Aortic smooth muscle cell (primary cell): ENCODE results near the gene ZNF345. TPM values are rescaled to one million over a fixed set of nuclear protein-coding genes. Genes with fewer than 3 reads are reported as not detected.

Experiments
- total RNA-seq: library from RNA; depleted of rRNA; stranded (reverse); fragments of >200 nt; gene quantifications from 2 replicates; pipeline ENCODE4 v1.2.3, GENCODE V29; 2014

ZNF345 gene
- total RNA-seq: 1.8 and 2.2 TPM in 2 replicates

GRCh38 chr19:36850559-36851442 is at the start of gene ZNF345:
Gene ZNF345, plus strand, starts transcription at chr19:36850876. Its CDS starts 25,955 bp downstream, at chr19:36876831.

DNA sequence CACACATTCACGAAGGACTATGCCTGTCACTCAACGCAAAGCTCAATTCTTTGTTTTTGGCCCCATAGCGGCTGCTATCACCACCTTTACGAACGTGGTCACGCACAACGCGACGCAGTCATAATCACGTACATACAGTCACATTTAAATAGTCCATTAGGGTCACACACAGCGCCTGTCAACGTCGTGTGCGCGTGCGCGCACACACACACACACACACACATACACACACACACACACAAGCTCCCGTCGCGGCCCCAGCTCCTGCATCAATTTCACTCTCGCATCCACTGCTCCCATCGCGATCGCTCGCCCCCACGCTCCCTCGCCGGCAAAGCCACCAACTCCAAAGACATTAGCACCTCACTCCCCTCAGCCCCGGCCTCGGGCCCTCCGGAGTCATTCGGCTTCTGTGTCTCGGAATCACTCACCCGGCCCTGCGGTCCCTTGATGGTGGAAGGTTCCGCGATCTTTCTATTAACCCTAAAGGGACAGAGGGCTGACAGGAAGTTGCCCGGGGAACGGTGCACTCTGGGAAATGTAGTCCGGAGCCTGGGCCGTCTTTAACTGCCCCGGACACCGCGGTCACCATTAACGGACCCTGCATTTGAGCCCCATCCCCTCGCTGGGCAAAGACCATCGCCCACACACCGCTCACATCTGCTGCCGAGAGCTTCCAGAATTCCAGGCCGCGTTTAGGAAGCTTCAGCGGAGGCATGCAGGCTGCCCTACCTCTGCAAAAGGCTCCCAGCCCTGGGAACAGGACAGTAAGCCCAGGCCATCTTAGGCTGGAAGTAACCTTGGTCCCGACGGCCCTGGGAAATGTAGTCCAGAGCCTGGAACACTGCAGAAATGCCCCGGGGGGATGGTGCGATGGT is 12.5 kb upstream of the ZNF345 start, which contains the start of gene ZNF790:
Gene ZNF790 (minus strand): TSS at position 482 of the 878 bp plus-strand sequence. CDS start 12,768 bp downstream, outside the sequence.

GRCh38 chr19:36915992-36916830 is 65.5 kb downstream of the ZNF345 start, which contains the start of the genes ZNF568 and ZNF829:
Gene ZNF568, plus strand, starts transcription at chr19:36916332. Its CDS starts 6,439 bp downstream, at chr19:36922771.
Gene ZNF829, minus strand, starts transcription at chr19:36916291. Its CDS starts 1,124 bp downstream, at chr19:36915167.

Other genes with a start within 250 kb of the ZNF345 start
- gene ZNF382, start 245.6 kb upstream of the ZNF345 start, total RNA-seq: 4.7 and 8.6 TPM in 2 replicates
- gene ZNF461, start 184.0 kb upstream of the ZNF345 start, total RNA-seq: 10.9 and 12.9 TPM in 2 replicates
- gene ZNF567, start 163.3 kb upstream of the ZNF345 start, total RNA-seq: 4.0 and 4.4 TPM in 2 replicates
- 1.5 and 2.1 TPM in 2 replicates for gene ZNF850, start 78.1 kb upstream of the ZNF345 start, total RNA-seq
- gene ZNF790, start 12.5 kb upstream of the ZNF345 start, total RNA-seq: 8.2 and 9.3 TPM in 2 replicates
- 2.7 and 3.4 TPM in 2 replicates for gene ZNF829, start 65.4 kb downstream of the ZNF345 start, total RNA-seq
- 14.9 and 16.0 TPM in 2 replicates for gene ZNF568, start 65.5 kb downstream of the ZNF345 start, total RNA-seq
- gene ZNF420, start 227.6 kb downstream of the ZNF345 start, total RNA-seq: 6.2 and 7.7 TPM in 2 replicates